Thyroid gland (tissue), 4 donors: ENCODE measurements around the gene KCNG1.

Experiments
- POLR2A ChIP-seq, 2 donors: fragments of 450-650 bp; IDR thresholded peaks; one replicate each; pipeline ENCODE4 v1.6.1; 2017; ENCODE audit warnings: antibody characterized with exemption in 2 of 2, mild to moderate bottlenecking in 2 of 2, moderate library complexity in 1 of 2
- TF ChIP-seq, protein P1 (sequence below), 6 experiments: fragments of 200-600 bp in 3 of 6; fragments of 450-650 bp in 3 of 6; sonication (generic) in 3 of 6; IDR thresholded peaks; one replicate each; pipeline ENCODE4 v1.5.1; 2016 to 2019; ENCODE audit warnings: antibody characterized with exemption in 6 of 6, mild to moderate bottlenecking in 2 of 6, inconsistent platforms in 1 of 6, moderate library complexity in 1 of 6

DNA sequence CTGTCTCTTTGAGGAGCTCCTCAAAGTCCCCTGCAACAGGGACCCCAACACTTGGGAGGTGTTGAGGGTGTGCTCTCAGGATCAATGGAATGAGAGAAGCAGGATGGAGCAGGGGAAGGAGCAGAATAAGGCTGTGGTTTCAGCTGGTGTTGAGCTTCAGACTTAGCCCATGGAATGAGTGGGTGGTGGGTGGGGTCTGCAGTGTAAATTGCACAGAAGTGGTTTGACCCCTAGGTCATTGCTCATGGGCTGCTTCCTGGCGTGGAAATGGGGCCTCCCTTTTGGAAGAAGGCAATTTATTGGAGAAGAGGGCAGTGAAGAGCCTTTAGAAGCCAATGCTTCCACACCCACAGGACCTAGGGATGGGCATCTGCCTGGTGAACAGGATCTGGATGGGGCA is 37.0 kb upstream of the KCNG1 start:
- TF ChIP-seq, protein P1, sequence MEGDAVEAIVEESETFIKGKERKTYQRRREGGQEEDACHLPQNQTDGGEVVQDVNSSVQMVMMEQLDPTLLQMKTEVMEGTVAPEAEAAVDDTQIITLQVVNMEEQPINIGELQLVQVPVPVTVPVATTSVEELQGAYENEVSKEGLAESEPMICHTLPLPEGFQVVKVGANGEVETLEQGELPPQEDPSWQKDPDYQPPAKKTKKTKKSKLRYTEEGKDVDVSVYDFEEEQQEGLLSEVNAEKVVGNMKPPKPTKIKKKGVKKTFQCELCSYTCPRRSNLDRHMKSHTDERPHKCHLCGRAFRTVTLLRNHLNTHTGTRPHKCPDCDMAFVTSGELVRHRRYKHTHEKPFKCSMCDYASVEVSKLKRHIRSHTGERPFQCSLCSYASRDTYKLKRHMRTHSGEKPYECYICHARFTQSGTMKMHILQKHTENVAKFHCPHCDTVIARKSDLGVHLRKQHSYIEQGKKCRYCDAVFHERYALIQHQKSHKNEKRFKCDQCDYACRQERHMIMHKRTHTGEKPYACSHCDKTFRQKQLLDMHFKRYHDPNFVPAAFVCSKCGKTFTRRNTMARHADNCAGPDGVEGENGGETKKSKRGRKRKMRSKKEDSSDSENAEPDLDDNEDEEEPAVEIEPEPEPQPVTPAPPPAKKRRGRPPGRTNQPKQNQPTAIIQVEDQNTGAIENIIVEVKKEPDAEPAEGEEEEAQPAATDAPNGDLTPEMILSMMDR (IDR thresholded peaks at IDR 0.05), result no peak
- no peak for TF ChIP-seq POLR2A (IDR thresholded peaks at IDR 0.05)
